B cell (primary cell): Measurements from ENCODE around the gene PRR7. TPM values are rescaled to one million over a fixed set of nuclear protein-coding genes. Genes with fewer than 3 reads are reported as not detected.

Experiments
- ATAC-seq: fragments of 200-7000 bp; cut with Tn5 transposase; one replicate; pipeline ENCODE4 v1.10.0; 2021; ENCODE audit warnings: low read depth, mild to moderate bottlenecking, moderate number of reproducible peaks, moderate library complexity
- CTCF ChIA-PET: fragments of 350-600 bp; sonication (Branson Sonifier 250); formaldehyde crosslinking; loops from one replicate; lab custom pipeline; 2021; ENCODE audit warnings: antibody characterized with exemption, inconsistent platforms; lab: Charles Lee
- POLR2A ChIA-PET: fragments of 350-600 bp; sonication (Branson Sonifier 250); formaldehyde crosslinking; loops from one replicate; lab custom pipeline; 2021; ENCODE audit warnings: antibody characterized with exemption; lab: Charles Lee
- DNase-seq: peaks from one replicate; pipeline ENCODE4 v3.0.0; 2013
- H2AFZ ChIP-seq: 2 replicates; pipeline ENCODE4 v1.6.1; 2012; ENCODE audit warnings: mild to moderate bottlenecking, low read depth, low read length; ENCODE audit not compliant: insufficient read depth, poor library complexity, severe bottlenecking
- H3K27ac ChIP-seq, 2 donors: 1 replicate in 1 of 2; 2 replicates in 1 of 2; pipeline ENCODE4 v1.5.1; 2012 to 2013; ENCODE audit warnings: low read length in 2 of 2, mild to moderate bottlenecking in 2 of 2, moderate library complexity in 1 of 2
- H3K27me3 ChIP-seq, 4 experiments: fragments of 200-600 bp in 1 of 4; sonication (generic) in 1 of 4; replicated peaks in 1 of 4; 1 replicate in 2 of 4; 2 replicates in 2 of 4; pipeline versions ENCODE4 v1.6.1 to v1.7.0; 2013 to 2016; ENCODE audit warnings: low read length in 3 of 4, mild to moderate bottlenecking in 2 of 4, mixed read lengths in 1 of 4, moderate library complexity in 1 of 4; ENCODE audit not compliant: insufficient read depth in 4 of 4, control insufficient read depth in 3 of 4; ENCODE audit errors: control extremely low read depth in 1 of 4
- H3K36me3 ChIP-seq, 2 experiments: replicated peaks in 1 of 2; 1 replicate in 1 of 2; 2 replicates in 1 of 2; pipeline versions ENCODE4 v1.6.1 to v1.7.1; 2013; ENCODE audit warnings: low read length in 1 of 2; ENCODE audit not compliant: insufficient read depth in 2 of 2, control insufficient read depth in 1 of 2; ENCODE audit errors: control extremely low read depth in 1 of 2, extremely low read depth in 1 of 2
- H3K4me1 ChIP-seq, 2 donors: fragments of 200-600 bp in 1 of 2; sonication (generic) in 1 of 2; 1 replicate in 1 of 2; 2 replicates in 1 of 2; pipeline versions ENCODE4 v1.5.1 to v1.6.1; 2013 to 2017; ENCODE audit warnings: low read length in 2 of 2; ENCODE audit not compliant: control insufficient read depth in 2 of 2, insufficient read depth in 2 of 2
- H3K4me2 ChIP-seq: replicated peaks from 2 replicates; pipeline ENCODE3; 2012; ENCODE audit warnings: mild to moderate bottlenecking, low read depth, low read length; ENCODE audit not compliant: poor library complexity, severe bottlenecking
- H3K4me3 ChIP-seq, 5 experiments: fragments of 200-600 bp in 1 of 5; sonication (generic) in 1 of 5; 1 replicate in 3 of 5; 2 replicates in 2 of 5; pipeline versions ENCODE4 v1.5.1 to v1.7.0; 2011 to 2016; ENCODE audit warnings: low read length in 4 of 5, mild to moderate bottlenecking in 4 of 5, low read depth in 2 of 5, control low read depth in 1 of 5, moderate library complexity in 1 of 5; ENCODE audit not compliant: insufficient read depth in 1 of 5; ENCODE audit errors: control extremely low read depth in 1 of 5, extremely low read depth in 1 of 5
- H3K79me2 ChIP-seq: fragments of 200-600 bp; sonication (generic); one replicate; pipeline ENCODE4 v1.6.0; 2016; ENCODE audit warnings: low read length; ENCODE audit not compliant: control insufficient read depth, insufficient read depth
- H3K9ac ChIP-seq: fragments of 200-600 bp; sonication (generic); 2 replicates; pipeline ENCODE4 v1.6.1; 2017; ENCODE audit warnings: mild to moderate bottlenecking, low read length, moderate library complexity
- H3K9me3 ChIP-seq, 3 donors: one replicate each; pipeline versions ENCODE4 v1.6.1 to v1.7.1; 2013; ENCODE audit warnings: low read length in 2 of 3; ENCODE audit not compliant: control insufficient read depth in 2 of 3, insufficient read depth in 1 of 3; ENCODE audit errors: control extremely low read depth in 1 of 3
- H4K20me1 ChIP-seq: 2 replicates; pipeline ENCODE4 v1.6.0; 2012; ENCODE audit warnings: mild to moderate bottlenecking, low read length; ENCODE audit not compliant: insufficient read depth, control insufficient read depth, poor library complexity, severe bottlenecking
- H3K27ac Mint-ChIP-seq: one replicate; pipeline ENCODE4 v1.8.0; 2021; ENCODE audit warnings: mixed read lengths
- H3K27me3 Mint-ChIP-seq: one replicate; pipeline ENCODE4 v1.8.0; 2021; ENCODE audit warnings: mixed read lengths
- H3K4me1 Mint-ChIP-seq: one replicate; pipeline ENCODE4 v1.8.0; 2021; ENCODE audit warnings: mixed read lengths
- H3K4me3 Mint-ChIP-seq: one replicate; pipeline ENCODE4 v1.8.0; 2021; ENCODE audit warnings: mixed read lengths
- H3K9me3 Mint-ChIP-seq: one replicate; pipeline ENCODE4 v1.8.0; 2022; ENCODE audit warnings: mixed read lengths; ENCODE audit not compliant: insufficient read depth
- CTCF ChIP-seq: fragments of 200-600 bp; IDR thresholded peaks from one replicate; pipeline ENCODE4 v1.8.0; 2022; ENCODE audit warnings: antibody characterized with exemption, mild to moderate bottlenecking
- EZH2 ChIP-seq: IDR thresholded peaks from 2 replicates; pipeline ENCODE4 v1.6.1; 2012; ENCODE audit warnings: borderline replicate concordance, low read depth, mild to moderate bottlenecking, moderate library complexity, low read length; ENCODE audit not compliant: insufficient read depth, poor library complexity, severe bottlenecking
- WGBS: methylation state at CpG from one replicate; pipeline ENCODE4 v1.1.5; 2013; ENCODE audit warnings: missing lambda C conversion rate; ENCODE audit not compliant: insufficient coverage; 5-methylcytosine and 5-hydroxymethylcytosine counted together
- intact Hi-C: fragments of 100-400 bp; cut with micrococcal nuclease; formaldehyde crosslinking; loops from one replicate; pipeline ENCODE4 v1.10.0; 2022
- polyA plus RNA-seq: library from polyadenylated mRNA; depleted of rRNA; stranded (reverse); fragments of >200 nt; gene quantifications from 2 replicates; pipeline ENCODE4 v1.2.3, GENCODE V29; 2012
- total RNA-seq, 2 donors: library from RNA; stranded (reverse); fragments of 120-200 nt in 1 of 2; gene quantifications; 1 replicate in 1 of 2; 2 replicates in 1 of 2; pipeline versions ENCODE4 v1.2.3 to v1.2.4, GENCODE V29; 2013 to 2022

PRR7 gene
- total and polyA plus RNA-seq, 2 donors (not counting 1 experiment from before 2014, with no cell fraction given) = 4.8 to 84.4 TPM

- Histone ChIP-seq H3K36me3 (peaks cover 4 to 66% of the 10 kb centered on the region in 2 experiments), H3K27ac (no peak overlapping the region)
These were observed 5.4 kb upstream of the PRR7 start for GRCh38 chr5:177440990-177441780.

More at GRCh38 chr5:177440990-177441780, 5.4 kb upstream of the PRR7 start:
- Mint-ChIP-seq H3K9me3 (no peaks in the 10 kb centered on the region), H3K27ac (no peak overlapping the region), H3K27me3 (no peaks in the 10 kb centered on the region), H3K4me3 (no peak overlapping the region), H3K4me1 (peaks cover 36% of the 10 kb centered on the region)
- peaks cover 17 to 22% of the 10 kb centered on the region in 2 donors for H3K4me1 ChIP-seq
- H2AFZ ChIP-seq = no peak overlapping the region
- no peak overlapping the region for H3K4me2 ChIP-seq
- H3K9me3 ChIP-seq = no peaks in the 10 kb centered on the region
- peaks cover 87% of the 10 kb centered on the region for H4K20me1 ChIP-seq
- no peak for DNase-seq
- ChIA-PET POLR2A (interaction anchor here (10.8 kb wide), 1 partner anchor 10 kb away, joined by 103 read pairs; no protein-coding TSS in a partner anchor), CTCF (interaction anchor here (1.2 to 21.3 kb wide), 4 partner anchors 12 to 36 kb away, joined by 3 to 628 read pairs (median 102); partner anchors contain the start of genes F12, GRK6 and PFN3)
- no peak for TF ChIP-seq EZH2
- TF ChIP-seq CTCF = no peak
- H3K79me2 ChIP-seq = peaks cover 16% of the 10 kb centered on the region
- 91% methylated on average over 23 of the region's 26 CpGs for WGBS
- intact Hi-C loops = no loop called here
- no peak for ATAC-seq
- H3K27me3 ChIP-seq = no peaks in the 10 kb centered on the region
- no peak overlapping the region for H3K4me3 ChIP-seq
- no peak overlapping the region for H3K9ac ChIP-seq
